Measurements from ENCODE around the gene FBXL15.

GRCh38 chr10:102401342-102401654 is 19.3 kb upstream of the FBXL15 start:
- no peak for TF ChIP-seq POLR2AphosphoS5 (IDR thresholded peaks at IDR 0.05; ENCODE audit: low read depth, low read length)
- no peak for TF ChIP-seq REST (IDR thresholded peaks at IDR 0.05; ENCODE audit: insufficient read depth in 1 of 2, low read depth in 2 of 2, low read length in 2 of 2)

All from PFSK-1 (cell line).